ENCODE results near the gene MYLK3.
"Not testable (repeated sequence)": the region's sequence is repeated elsewhere in the genome, so short reads cannot be mapped to it uniquely, and the experiment has no call there.

MYLK3 gene

DNA sequence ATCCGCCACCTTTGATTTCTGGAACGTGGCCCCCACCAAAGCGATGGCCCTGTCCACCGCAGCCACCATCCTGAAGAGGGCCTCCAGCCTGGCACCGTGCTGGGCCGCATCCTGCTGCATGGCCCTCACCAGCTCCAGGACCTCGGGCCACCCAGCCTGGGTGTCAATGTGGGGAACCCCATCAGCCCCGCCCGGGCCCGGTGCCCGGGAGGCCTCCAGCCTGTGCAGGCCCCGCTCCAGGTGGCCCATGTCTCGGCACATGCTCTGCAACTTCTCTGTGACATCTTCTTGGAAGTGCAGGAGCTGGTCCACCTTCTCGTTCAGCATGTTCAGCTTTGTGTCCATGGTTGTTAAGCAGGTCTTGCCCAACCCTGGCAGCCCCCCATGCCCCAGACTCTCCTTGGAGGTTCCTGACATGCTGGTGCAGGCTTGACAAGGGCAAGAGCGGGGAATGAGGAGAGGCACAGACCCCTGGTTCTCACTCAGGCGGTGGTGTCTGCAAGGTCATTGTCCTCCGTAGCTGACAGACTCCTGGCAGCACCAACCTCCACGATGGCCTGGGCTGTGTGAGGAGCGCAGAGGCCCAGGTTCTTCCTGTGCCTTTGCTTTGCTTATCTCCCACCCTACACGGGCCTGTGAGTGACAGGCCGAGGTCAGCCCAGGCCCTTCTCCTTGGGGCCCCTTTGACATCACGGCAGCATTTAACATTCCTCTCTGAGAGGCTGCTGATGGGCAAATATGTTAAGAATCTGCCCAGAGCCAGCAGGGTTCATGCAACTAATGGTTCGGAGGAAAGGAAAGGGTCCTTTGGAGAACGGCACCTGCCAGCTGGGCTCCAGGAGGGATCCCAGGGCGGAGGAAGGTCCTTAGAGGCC, at the start of gene MYLK3:
Gene MYLK3 (minus strand): TSS at position 568 of the 875 bp plus-strand sequence. CDS start 151 bp downstream, at position 417.
- no peak for DNase-seq

GRCh38 chr16:46797501-46797900, 49.4 kb upstream of the MYLK3 start:
- no peak for DNase-seq

DNA sequence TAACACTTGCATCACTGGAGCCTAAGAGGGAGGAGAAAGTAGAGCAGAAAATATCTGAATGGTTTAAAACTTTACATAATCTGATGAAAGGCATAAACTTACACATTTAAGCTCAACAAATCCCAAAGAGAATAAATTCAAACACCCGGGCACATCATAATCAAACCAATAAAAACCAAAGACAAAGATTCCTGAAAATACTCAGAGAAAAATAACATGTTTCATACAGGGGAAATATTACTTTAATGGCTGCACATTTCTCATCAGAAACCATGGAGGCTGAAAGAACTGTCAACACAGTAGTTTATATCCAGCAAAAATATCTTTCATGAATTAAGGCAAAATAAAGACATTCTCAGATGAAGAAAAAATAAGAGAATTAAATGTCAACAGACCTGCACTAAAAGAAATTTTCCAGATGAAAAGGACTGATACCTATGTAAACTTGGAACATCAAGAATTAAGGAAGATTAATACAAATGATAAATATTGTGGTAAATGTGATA, 48.7 kb upstream of the MYLK3 start:
- DNase-seq = no peak

GRCh38 chr16:46793841-46794240, 45.7 kb upstream of the MYLK3 start:
- DNase-seq = no peak

DNA sequence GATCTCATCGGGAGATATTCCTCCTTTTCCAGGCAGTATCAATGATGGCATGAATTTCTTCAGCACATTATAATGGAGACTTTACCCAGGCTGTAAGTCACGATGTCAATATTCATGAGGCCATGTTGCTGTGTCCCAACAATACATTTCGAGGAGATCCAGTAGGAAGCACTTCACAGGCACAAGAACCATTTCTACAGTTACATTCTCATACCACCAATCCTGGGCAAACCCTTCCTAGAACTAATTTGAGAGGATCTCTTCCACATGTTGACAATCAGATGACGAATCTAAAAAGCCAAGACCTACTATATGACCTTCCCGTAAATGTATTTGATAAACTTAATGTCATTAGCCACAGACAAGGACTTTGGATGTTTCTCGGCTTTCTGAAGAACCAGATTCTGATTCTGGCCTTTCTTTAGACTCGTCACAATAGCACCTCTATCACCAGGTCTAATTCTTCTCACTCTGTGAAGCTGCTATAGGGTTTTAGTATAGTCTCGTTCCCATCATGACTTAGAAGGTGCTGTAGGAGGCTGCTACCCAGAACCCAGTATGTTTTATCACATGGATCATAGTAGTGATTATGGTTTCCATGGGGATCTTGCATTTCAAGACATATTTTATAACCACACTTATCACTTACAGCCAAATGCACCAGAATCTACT, 42.6 kb upstream of the MYLK3 start:
- DNase-seq = peak; percentile 17

DNA sequence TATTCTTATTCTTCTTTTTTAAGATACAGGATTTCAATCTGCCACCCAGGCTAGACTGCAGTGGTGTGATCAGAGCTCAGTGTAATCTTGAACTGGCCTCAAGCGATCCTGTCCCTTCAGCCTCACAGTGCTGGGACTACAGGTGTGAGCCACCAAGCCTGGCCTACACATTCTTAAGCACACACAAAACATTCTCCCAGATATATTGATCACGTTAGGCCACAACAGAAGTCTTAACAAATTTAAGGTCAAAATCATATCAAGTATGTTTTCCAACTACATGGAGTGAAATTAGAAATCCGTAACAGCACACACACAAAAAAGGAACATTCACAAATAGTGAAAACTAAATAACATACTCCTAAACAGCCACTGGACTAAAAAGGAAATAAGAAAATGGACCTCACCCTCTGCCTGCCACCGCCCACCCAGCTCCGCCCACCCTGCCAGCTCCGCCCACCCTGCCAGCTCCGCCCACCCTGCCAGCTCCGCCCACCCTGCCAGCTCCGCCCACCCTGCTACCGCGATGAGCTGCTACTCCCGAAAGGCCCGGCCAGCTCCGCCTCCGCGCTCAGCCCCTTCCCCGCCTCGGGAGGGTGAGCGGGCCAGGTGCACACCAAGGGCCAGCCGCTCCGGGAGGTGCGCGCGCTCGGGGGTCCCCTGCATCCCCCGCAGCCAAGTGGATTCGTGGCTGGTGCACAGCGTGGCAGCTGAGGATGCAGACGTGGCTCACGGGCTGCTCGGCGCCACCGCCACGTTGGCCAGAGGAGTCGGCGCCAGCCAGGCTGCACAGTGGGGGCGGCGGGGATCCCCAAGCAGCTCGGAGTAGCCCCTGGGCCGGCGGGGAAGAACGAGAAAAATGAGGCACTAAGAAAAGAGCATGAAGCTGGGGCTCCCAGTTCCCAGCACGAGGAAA, 41.6 kb upstream of the MYLK3 start:
- DNase-seq = peak; percentile 72

DNA sequence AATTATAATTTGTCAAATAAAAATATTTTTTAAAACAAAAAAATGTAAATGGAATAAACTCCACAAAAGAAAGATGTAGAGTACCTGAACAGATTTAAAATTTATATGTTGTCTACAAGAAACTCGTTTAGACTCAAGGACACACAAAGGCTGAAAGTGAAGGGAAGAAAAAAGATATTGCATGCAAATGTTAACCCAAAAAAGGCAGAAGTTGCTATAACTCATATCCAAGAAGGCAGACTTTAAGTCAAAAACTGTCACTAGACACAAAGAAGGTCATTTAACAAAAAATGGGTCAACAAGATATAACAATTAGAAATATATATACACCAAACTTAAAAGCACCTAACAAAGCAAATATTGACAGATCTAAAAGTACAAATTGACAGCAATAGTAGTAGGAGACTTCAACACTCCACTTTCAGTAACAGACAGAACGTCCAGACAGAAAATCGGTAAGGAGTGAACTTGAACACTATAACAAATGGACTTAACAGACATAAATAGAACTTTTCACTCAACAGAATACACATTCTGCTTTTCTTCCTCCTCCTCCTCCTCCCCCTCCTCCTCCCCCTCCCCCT, 40.8 kb upstream of the MYLK3 start:
- DNase-seq = no peak

- DNase-seq = no peak
These were observed 39.8 kb upstream of the MYLK3 start for GRCh38 chr16:46787909-46788308.

GRCh38 chr16:46785076-46785845, 37.1 kb upstream of the MYLK3 start:
- no peak for DNase-seq

DNA sequence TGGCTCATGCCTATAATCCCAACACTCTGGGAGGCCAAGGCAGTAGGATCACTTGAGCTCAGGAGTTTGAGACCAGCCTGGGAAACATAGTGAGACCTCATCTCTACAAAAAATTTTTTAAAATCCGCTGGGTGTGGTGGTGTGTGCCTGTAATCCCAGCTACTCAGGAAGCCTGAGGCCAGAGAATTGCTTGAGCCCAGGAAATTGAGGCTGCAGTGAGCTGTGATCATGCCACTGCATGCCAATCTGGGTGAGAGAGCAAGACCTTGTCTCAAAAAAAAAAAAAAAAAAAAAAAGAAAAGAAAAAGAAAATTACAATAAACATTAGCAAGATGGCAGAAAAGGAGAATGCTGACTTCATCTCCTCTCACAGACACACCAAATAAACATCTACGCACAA, 36.4 kb upstream of the MYLK3 start:
- DNase-seq = not testable (repeated sequence)

GRCh38 chr16:46783800-46784199, 35.7 kb upstream of the MYLK3 start:
- DNase-seq = no peak

- peak; percentile 8 for DNase-seq
These were observed 34.2 kb upstream of the MYLK3 start for GRCh38 chr16:46782320-46782719.

- DNase-seq = no peak
These were observed 29.7 kb upstream of the MYLK3 start for GRCh38 chr16:46777804-46778203.

DNA sequence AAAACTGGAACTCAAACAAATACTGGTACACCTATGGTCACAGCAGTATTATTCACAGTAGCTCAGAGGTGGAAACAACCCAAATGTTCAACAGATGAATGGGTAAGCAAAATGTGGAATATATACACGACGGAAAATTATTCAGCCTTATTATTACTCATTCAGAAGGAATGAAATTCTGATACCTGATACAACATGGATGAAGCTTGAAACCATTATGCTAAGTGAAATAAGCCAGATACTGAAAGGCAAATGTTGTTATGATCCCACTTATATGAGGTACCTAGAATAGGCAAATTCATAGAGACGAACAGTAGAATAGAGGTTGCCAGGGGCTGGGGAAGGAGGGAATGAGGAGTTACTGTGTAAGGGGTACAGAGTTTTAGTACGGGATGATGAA, 27.1 kb upstream of the MYLK3 start:
- DNase-seq = no peak

DNA sequence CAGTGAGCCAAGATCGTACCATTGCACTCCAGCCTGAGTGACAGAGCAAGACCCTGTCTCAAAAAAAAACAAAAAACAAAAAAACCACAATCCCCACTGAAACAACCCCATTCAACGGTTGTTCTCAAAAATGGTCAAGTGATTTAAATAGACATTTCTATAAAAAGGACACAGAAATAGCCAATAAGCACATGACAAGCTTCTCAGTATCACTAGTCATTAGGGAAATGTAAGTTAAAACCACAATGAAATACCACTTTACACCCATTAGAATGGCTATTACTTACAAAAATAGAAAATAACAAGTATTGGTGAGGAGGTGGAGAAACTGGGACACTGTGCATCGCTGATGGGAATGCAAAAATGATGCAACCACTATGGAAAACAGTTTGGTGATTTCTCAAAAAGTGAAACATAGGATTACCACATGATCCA, 26.6 kb upstream of the MYLK3 start:
- DNase-seq = no peak

DNA sequence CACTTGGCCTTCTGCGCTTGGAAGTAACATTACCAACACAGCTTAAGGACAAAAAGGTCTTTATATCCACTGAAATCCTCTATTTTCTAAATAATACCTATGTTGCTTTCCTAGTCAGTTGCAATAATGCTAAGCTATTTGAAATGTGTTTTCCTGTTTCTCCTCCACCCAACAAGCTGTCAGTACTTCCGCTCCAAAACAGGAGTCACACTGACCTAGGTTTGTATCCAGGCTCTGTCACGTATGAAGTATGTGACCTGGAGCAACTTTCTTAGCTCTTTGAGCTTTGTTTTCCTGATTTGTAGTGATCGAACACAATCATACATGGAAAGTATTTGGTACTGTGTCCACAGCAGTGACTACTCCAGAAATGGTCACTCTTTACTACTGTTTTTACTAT, 24.3 kb upstream of the MYLK3 start:
- DNase-seq = no peak

- peak; percentile 79 for DNase-seq
These were observed 20.7 kb upstream of the MYLK3 start for GRCh38 chr16:46768809-46769208.

DNA sequence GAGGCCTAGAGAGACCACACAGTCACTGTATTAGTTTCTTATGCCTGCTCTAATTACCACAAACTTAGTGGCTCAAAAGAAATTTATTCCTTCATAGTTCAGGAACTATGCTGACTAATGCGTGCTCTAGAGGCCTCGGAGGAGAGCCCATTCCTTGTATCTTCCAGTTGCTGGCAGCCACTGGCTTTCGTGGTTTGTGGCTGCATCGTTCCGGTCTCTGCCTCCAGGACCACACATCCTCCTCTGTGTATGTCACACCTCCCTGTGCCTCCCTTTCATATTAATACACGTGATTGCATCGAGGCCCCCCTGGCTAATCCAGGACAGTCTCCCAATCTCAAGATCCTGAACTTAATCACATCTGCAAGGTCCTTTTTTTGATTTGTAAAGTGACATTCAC, 16.9 kb upstream of the MYLK3 start:
- no peak for DNase-seq

GRCh38 chr16:46763147-46763546, 15.0 kb upstream of the MYLK3 start:
- DNase-seq = peak; percentile 70

DNA sequence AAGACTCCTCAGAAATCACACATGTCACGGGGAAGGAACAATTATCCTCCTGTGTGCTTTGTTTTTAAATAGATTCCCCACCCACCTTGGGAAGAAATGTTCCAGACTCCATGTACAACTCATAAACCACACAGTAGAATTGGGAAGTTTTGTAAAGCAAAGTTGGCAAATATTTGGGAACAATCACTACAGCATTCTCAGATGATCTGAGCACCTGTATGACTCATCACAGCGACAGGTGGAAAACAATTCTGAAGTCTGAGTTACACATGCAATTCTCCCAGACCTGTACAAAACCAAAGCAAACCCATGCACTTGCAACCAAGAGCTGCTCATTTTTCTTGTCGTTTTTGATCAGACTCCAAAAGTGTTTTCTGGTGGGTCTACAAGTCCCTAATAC, 14.4 kb upstream of the MYLK3 start:
- DNase-seq = peak; percentile 39

DNA sequence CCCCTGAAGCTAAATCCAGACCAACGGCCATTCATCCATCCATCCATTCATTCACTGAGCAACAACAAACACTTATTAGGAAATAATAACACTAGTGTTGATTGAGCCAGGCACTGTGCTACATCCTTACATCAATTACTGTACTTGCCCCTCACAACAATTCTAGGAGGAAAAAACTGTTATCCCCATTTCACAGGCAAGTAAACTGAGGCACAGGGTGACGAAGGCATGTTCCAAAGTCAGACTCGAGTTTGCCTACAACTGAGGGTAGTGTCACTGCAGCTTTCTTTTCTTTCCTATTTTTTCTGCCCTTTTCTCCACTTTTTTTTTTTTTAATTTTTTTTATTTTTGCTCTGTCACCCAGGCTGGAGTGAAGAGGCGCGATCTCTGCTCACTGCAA, 11.2 kb upstream of the MYLK3 start:
- DNase-seq = no peak
